Neural progenitor cell (in vitro differentiated cells): ENCODE results near the gene CDK8. TPM values are rescaled to one million over a fixed set of nuclear protein-coding genes. Genes with fewer than 3 reads are reported as not detected.

Experiments used
- DNase-seq: peaks from one replicate; pipeline ENCODE4 v3.0.0-alpha.2; 2016; ENCODE audit warnings: low spot score
- H2AFZ ChIP-seq: fragments of 200-600 bp; sonication (generic); replicated peaks from 2 replicates; pipeline ENCODE4 v1.6.1; 2016; ENCODE audit warnings: antibody characterized with exemption
- H3F3A ChIP-seq: fragments of 200-600 bp; sonication (generic); 2 replicates; pipeline ENCODE4 v1.6.1; 2016; ENCODE audit warnings: antibody characterized with exemption, low read depth
- H3K27ac ChIP-seq: fragments of 200-600 bp; sonication (generic); 2 replicates; pipeline ENCODE4 v1.5.1; 2016; ENCODE audit warnings: mild to moderate bottlenecking
- H3K27me3 ChIP-seq: fragments of 200-600 bp; sonication (generic); 2 replicates; pipeline ENCODE4 v1.6.1; 2016; ENCODE audit warnings: mild to moderate bottlenecking, moderate library complexity
- H3K36me3 ChIP-seq: fragments of 200-600 bp; sonication (generic); 2 replicates; pipeline ENCODE4 v1.5.1; 2016
- H3K4me1 ChIP-seq: fragments of 200-600 bp; sonication (generic); 2 replicates; pipeline ENCODE4 v1.6.1; 2016; ENCODE audit warnings: mixed run types
- H3K4me2 ChIP-seq: fragments of 200-600 bp; sonication (generic); 2 replicates; pipeline ENCODE4 v1.6.1; 2016
- H3K4me3 ChIP-seq: fragments of 200-600 bp; sonication (generic); 2 replicates; pipeline ENCODE4 v1.5.1; 2016
- H3K79me2 ChIP-seq: fragments of 200-600 bp; sonication (generic); 2 replicates; pipeline ENCODE4 v1.6.1; 2016; ENCODE audit warnings: low read depth
- H3K9ac ChIP-seq: fragments of 200-600 bp; sonication (generic); 2 replicates; pipeline ENCODE4 v1.6.1; 2016
- H3K9me3 ChIP-seq: fragments of 200-600 bp; sonication (generic); 2 replicates; pipeline ENCODE4 v1.5.1; 2016; ENCODE audit warnings: low read depth
- H4K20me1 ChIP-seq: fragments of 200-600 bp; sonication (generic); 2 replicates; pipeline ENCODE4 v1.6.1; 2016; ENCODE audit warnings: low read depth
- H3K27ac Mint-ChIP-seq: 3 replicates; pipeline ENCODE4 v1.8.0; 2021; ENCODE audit warnings: mixed read lengths
- H3K27me3 Mint-ChIP-seq: 2 replicates; pipeline ENCODE4 v1.8.0; 2022; ENCODE audit warnings: low read depth, mild to moderate bottlenecking, inconsistent platforms, moderate library complexity, mixed read lengths; ENCODE audit not compliant: insufficient read depth
- H3K36me3 Mint-ChIP-seq: 3 replicates; pipeline ENCODE4 v1.8.0; 2021; ENCODE audit warnings: mixed read lengths
- H3K4me1 Mint-ChIP-seq: 3 replicates; pipeline ENCODE4 v1.8.0; 2021; ENCODE audit warnings: mixed read lengths
- H3K4me3 Mint-ChIP-seq: 3 replicates; pipeline ENCODE4 v1.8.0; 2021; ENCODE audit warnings: mild to moderate bottlenecking, moderate library complexity, mixed read lengths
- H3K9me3 Mint-ChIP-seq: 3 replicates; pipeline ENCODE4 v1.8.0; 2020; ENCODE audit warnings: mixed read lengths
- CTCF ChIP-seq: fragments of 200-600 bp; sonication (generic); IDR thresholded peaks from 2 replicates; pipeline ENCODE4 v1.5.1; 2017; ENCODE audit warnings: antibody characterized with exemption, mild to moderate bottlenecking
- EZH2 ChIP-seq: fragments of 200-600 bp; sonication (generic); IDR thresholded peaks from 2 replicates; pipeline ENCODE4 v1.6.1; 2017; ENCODE audit warnings: antibody characterized with exemption, mild to moderate bottlenecking, moderate library complexity
- EZH2phosphoT487 ChIP-seq: fragments of 200-600 bp; sonication (generic); IDR thresholded peaks from 2 replicates; pipeline ENCODE4 v1.6.1; 2017; ENCODE audit warnings: antibody characterized with exemption
- total RNA-seq: library from RNA; depleted of rRNA; stranded (reverse); fragments of >200 nt; gene quantifications from 2 replicates; pipeline ENCODE4 v1.2.3, GENCODE V29; 2015; ENCODE audit warnings: low replicate concordance

CDK8 gene
- total RNA-seq, 1 donor from 2014 or later: 69.3 TPM

DNA sequence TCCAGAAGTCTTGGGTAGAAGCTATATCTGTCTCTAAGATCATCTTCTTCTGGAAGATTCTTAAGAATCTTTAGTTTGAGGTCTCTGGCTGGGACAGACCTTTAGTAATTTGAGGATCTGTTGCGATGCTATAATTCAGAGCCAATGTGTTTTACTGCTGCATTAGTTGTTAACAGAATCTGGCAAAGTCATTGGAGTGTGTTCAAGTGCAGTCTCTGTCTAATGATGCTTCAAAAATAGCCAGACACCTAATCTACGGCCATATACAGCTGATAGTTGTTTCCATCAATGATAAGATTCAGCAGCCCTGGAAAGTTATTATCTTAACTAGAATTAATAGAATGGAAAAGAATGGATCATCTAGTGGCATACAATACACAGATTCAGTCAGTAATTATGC is 72.6 kb downstream of the CDK8 start:
- Histone ChIP-seq H3K9me3 (no peaks in the 10 kb centered on the region), H3F3A (no peaks in the 10 kb centered on the region), H3K27me3 (no peaks in the 10 kb centered on the region), H3K4me2 (no peak overlapping the region), H3K4me3 (no peak overlapping the region), H3K79me2 (peaks cover 97% of the 10 kb centered on the region), H4K20me1 (peaks cover 30% of the 10 kb centered on the region), H3K9ac (no peak overlapping the region), H3K27ac (no peak overlapping the region), H2AFZ (no peak overlapping the region), H3K4me1 (peaks cover 8% of the 10 kb centered on the region), H3K36me3 (no peaks in the 10 kb centered on the region)
- no peaks in the 10 kb centered on the region for H3K4me1 Mint-ChIP-seq
- H3K9me3 Mint-ChIP-seq: peaks cover 31% of the 10 kb centered on the region
- H3K27me3 Mint-ChIP-seq: no peaks in the 10 kb centered on the region
- peaks cover 23% of the 10 kb centered on the region for H3K36me3 Mint-ChIP-seq
- no peak overlapping the region for H3K4me3 Mint-ChIP-seq
- no peak for TF ChIP-seq EZH2
- no peak for TF ChIP-seq CTCF
- no peak for TF ChIP-seq EZH2phosphoT487
- no peak overlapping the region for H3K27ac Mint-ChIP-seq
- DNase-seq: no peak

GRCh38 chr13:26327940-26328725 is 74.2 kb downstream of the CDK8 start:
- no peaks in the 10 kb centered on the region for H3K4me1 ChIP-seq
- no peaks in the 10 kb centered on the region for H3K4me1 Mint-ChIP-seq
- peaks cover 97% of the 10 kb centered on the region for H3K79me2 ChIP-seq
- H3F3A ChIP-seq: no peaks in the 10 kb centered on the region
- H3K9me3 ChIP-seq: no peaks in the 10 kb centered on the region
- no peak overlapping the region for H3K4me3 ChIP-seq
- no peaks in the 10 kb centered on the region for H3K36me3 ChIP-seq
- no peak overlapping the region for H3K4me3 Mint-ChIP-seq
- H2AFZ ChIP-seq: no peak overlapping the region
- H3K36me3 Mint-ChIP-seq: peaks cover 24% of the 10 kb centered on the region
- H3K27me3 Mint-ChIP-seq: no peaks in the 10 kb centered on the region
- H3K27ac ChIP-seq: no peak overlapping the region
- H3K9ac ChIP-seq: no peak overlapping the region
- peaks cover 18% of the 10 kb centered on the region for H4K20me1 ChIP-seq
- peaks cover 31% of the 10 kb centered on the region for H3K9me3 Mint-ChIP-seq
- no peak for DNase-seq
- no peak overlapping the region for H3K27ac Mint-ChIP-seq
- H3K27me3 ChIP-seq: no peaks in the 10 kb centered on the region
- TF ChIP-seq EZH2phosphoT487 (no peak), CTCF (no peak), EZH2 (no peak)
- no peak overlapping the region for H3K4me2 ChIP-seq

DNA sequence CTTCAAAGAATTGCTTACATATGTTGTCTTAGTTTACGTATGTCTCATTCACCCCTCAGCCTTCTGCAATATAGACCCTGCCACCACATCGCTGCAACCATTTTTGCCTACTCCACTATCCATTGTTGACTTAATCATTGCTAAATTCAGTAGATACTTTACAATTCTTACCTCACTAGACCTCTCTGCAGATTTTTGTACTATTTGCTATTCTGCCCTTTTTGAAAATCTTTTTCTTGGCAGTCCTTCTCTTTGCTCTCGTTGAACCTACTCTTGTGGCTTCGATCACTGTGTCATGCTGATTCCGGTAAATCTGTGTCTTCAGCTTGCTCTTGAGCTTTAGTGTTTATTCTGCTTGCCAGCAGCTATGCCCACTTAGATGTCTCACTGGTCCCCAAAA is 81.2 kb downstream of the CDK8 start:
- no peak overlapping the region for H3K4me3 Mint-ChIP-seq
- Histone ChIP-seq H3K79me2 (peaks cover 83% of the 10 kb centered on the region), H3K4me2 (no peak overlapping the region), H3K36me3 (no peaks in the 10 kb centered on the region), H3F3A (no peaks in the 10 kb centered on the region), H3K27me3 (no peaks in the 10 kb centered on the region), H3K9ac (no peak overlapping the region), H4K20me1 (peaks cover 22% of the 10 kb centered on the region), H3K27ac (no peak overlapping the region), H3K4me3 (no peak overlapping the region), H2AFZ (no peak overlapping the region), H3K9me3 (no peaks in the 10 kb centered on the region), H3K4me1 (no peaks in the 10 kb centered on the region)
- no peaks in the 10 kb centered on the region for H3K27me3 Mint-ChIP-seq
- no peaks in the 10 kb centered on the region for H3K4me1 Mint-ChIP-seq
- no peak for DNase-seq
- peaks cover 10% of the 10 kb centered on the region for H3K9me3 Mint-ChIP-seq
- H3K27ac Mint-ChIP-seq: no peak overlapping the region
- peaks cover 11% of the 10 kb centered on the region for H3K36me3 Mint-ChIP-seq
- TF ChIP-seq EZH2phosphoT487 (no peak), EZH2 (no peak), CTCF (no peak)
